NOMO-1 treated with dmso at 0.1 percent for 144 hours (cell line): ENCODE data around the gene SPHKAP.
"Not testable (repeated sequence)": the region's sequence is repeated elsewhere in the genome, so short reads cannot be mapped to it uniquely, and the experiment has no call there.

Experiments
- DNase-seq: peaks from one replicate; lab custom pipeline; 2025; ENCODE audit not compliant: unreplicated experiment; lab: John Stamatoyannopoulos, UW

SPHKAP gene

DNA sequence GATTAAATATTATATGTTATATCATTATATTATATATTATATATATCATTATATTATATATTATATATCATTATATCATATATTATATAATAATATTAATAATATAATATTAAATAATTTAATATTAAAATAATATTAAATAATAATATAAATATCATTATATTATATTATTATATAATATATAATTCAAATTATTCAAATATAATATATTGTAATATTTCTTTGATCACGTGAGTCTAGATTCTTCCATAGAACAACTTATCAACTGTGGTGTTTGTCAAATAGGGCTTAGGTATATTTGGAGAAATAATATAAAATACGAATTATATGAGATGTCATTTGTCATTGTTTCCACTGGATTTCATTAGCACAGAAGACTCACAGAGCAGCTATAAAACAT is 77.3 kb downstream of the SPHKAP start:
- no peak for DNase-seq

DNA sequence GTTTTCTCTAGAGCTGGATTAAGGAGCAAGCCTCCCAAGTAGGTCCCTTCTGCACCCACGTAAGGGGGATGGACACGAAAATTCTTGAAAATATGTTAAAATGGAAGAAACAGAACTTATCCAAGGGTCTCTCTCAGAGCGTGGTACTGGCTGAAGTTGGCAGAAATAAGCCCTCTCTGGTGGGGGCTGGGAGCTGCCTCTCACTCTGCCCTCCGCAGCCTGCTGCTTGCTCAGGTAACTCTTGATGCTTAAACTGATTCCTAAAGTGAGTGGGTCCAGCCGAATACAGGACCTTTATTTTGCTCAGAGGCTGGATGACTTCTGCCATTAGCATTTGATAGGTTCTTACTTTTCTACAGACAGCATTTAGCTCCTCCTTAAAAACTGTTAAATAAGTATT is 78.1 kb downstream of the SPHKAP start:
- no peak for DNase-seq

DNA sequence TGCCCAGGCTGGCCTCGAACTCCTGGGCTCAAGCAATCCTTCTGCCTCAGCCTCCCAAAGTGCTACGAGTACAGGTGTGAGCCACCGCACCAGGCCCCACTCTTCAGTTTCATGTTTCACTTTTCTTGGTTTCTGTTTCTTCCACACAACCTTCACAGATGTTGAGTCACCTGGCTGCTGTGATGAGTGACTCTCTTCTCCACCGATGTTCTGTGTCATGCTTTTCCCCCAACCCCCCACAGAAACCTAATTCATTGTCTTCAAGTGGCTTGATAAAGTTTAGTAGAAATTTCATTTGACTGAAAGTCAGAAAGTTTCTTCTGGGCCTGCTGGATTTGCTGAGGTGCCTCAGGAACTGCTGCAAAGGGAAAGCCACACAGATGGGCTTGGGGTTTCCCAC is 78.5 kb downstream of the SPHKAP start:
- no peak for DNase-seq

DNA sequence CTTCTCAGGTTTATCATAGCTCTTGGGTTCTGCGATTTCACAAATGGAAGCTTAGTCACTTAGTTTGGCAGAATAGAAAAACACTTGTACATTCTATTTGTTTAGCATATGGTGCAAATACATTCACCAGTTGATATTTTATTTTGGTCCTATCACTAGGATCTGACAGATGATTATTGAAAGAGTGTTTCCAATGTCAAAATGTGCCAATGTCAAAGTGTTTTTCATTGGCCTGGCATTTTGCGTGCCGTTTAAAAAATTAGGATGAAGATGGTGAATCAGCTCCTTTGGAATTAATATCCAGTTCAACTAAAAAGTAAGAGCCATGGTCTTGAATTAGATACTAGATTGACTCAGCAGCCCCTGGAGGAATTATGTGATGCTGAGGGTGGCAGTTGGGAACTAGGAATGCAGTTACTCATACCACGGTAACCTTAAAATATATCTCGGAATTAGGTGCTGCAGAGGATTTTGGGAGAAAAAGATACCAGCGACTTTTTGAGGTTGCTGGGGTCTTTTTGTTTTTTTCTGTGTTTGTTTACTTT is 87.0 kb downstream of the SPHKAP start:
- DNase-seq = no peak

DNA sequence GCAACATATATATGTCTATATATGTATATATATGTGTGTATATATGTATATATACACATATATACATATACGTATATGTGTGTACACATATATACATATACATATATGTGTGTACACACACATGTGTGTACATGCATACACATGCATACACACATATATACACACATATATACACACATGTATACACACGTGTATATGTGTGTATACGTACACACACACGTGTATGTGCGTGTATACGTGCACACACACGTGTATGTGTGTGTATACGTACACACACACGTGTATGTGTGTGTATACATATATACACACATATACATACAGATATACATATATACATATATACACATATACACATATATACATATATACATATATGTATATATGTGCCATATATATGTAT is 89.4 kb downstream of the SPHKAP start:
- no peak for DNase-seq

DNA sequence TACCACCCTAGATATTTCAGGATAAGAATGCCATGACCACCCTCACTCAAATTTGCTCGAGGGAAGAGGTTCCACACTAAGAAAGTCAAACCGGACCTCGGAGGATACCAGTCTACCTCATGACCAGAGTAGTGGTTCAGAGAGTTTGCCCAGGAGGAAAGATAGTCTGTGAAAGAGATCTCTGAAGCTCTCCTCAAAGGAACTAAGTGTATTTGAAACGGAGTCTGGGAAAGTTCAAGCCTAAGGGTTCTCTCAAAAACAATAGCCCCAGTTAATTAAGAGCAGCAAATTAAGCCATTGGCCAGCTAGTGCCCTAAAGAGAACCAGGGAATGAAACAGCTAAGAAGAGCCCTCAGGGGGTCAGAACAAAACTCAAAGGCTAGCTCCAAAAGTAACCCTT is 94.9 kb downstream of the SPHKAP start:
- no peak for DNase-seq

DNA sequence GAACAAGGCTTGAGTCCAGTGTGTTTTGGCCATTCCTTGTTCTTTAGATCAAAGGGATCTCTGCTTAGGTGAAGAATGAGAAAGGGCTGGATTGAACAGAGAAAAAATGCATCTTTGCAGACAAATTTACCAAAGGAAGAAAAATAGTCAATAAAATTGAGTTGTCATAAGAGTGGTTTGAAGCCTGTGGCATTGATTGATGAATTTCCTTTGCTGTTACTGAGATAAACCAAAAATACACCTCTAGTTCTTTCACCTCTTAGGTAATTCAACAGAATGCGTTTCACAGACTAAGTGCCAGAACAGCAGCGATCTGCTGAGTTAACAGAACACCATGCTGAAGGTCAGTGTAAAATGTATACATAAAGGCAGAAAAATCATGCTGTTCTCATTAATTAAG is 96.8 kb downstream of the SPHKAP start:
- no peak for DNase-seq

DNA sequence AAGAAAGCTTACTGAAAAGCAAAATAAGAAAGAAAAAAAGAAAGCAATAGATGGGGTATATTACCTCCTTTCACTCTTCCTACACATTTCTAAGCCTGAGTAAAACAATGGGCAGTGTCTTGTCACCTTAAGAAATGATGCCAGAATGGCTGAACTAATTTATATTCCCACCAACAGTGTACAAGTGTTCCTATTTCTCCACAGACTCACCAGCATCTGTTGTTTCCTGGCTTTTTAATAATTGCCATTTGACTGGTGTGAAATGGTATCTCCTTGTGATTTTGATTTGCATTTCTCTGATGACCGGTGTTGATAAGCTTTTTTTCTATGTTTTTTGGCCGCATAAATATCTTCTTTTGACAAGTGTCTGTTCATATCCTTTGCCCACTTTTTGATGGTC is 98.4 kb downstream of the SPHKAP start:
- DNase-seq = no peak

DNA sequence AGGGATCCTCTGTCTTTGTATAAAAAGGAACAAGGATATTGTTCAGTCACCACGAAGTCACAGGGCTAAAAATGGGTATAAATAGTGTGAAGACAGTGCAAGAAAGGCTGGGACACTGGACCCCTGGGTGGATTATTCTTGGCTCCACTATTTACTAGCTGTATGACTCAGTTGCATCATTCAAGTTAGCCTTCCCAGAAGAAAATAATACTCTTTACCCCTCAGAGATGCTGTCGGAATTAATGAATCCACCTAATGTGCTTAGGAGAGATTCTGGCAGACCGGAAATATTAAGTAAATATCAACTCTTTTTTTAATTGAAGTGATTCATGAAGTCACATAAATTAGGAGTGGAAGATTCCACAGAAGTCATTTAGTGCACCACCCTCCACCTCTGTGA is 98.9 kb downstream of the SPHKAP start:
- DNase-seq = no peak

DNA sequence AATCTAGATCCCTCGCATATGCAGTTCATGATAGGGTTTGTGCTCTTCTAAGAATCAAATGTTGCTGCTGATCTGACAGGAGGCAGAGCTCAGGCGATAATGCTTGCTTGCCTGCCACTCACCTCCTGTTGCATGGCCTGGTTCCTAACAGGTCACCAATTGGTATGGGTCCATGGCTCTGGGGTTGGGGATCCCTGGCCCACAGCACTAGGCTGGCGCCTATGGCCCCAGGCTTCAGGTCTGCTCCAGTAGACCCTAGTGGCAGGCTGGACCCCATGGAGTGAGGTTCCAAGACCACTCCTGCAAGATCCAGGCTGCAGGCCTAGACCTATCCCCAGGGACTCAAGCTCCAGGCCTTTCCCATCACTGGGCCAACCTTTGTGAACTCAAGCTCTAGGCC is 102.3 kb downstream of the SPHKAP start:
- no peak for DNase-seq

DNA sequence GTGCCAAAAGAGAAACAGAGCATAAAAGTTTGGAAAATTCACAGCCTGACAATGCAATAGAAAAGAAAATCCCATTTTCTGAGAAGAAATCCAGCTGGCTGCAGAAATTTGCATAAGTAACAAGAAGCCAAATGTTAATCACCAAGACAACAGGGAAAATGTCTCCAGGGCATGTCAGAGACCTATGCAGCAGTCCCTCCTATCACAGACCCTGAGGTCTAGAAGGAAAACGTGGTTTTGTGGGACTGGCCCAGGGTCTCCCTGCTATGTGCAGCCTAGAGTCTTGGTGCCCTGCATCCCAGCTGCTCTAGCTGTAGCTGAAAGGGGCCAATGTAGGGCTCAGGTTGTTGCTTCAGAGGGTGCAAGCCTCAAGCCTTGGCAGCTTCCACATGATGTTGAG is 104.8 kb downstream of the SPHKAP start:
- DNase-seq = not testable (repeated sequence)

DNA sequence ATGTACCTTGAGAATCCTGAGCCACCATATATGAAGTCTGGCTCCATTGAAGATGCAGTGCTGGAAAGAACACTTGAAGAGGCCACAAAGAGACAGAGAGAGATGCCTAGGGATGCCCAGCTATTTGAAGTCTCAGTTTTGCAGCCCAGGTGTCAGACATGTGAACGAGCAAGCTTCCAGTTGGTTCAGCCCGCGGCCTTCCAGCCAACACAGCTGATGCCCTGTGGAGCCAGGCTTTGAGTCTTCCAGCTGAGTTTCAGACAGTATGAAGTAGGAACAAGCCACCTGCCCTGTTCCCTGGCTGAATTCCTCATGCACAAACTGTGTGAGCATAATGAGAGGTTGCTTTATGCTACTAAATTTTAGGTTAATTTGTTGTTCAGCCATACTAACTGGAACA is 108.8 kb downstream of the SPHKAP start:
- DNase-seq = no peak

DNA sequence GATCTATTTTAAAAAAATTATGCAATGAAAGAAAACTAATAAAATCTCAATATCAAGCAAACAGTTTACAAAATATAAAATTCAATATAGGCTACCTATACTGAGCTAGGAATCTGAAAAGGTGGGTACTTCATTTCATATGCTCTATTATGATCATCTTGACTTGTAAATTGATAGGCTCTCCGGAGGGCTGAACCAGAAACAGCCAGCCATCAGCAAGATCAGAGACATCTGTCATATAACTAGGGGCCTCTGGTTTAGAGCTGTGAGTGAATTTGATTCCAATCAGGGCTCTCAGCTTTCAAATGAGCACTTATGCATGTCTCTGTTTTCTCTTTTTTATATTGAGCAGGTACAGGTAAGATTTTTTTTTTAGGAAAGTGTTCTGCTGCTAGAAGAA is 114.2 kb downstream of the SPHKAP start:
- DNase-seq = no peak

DNA sequence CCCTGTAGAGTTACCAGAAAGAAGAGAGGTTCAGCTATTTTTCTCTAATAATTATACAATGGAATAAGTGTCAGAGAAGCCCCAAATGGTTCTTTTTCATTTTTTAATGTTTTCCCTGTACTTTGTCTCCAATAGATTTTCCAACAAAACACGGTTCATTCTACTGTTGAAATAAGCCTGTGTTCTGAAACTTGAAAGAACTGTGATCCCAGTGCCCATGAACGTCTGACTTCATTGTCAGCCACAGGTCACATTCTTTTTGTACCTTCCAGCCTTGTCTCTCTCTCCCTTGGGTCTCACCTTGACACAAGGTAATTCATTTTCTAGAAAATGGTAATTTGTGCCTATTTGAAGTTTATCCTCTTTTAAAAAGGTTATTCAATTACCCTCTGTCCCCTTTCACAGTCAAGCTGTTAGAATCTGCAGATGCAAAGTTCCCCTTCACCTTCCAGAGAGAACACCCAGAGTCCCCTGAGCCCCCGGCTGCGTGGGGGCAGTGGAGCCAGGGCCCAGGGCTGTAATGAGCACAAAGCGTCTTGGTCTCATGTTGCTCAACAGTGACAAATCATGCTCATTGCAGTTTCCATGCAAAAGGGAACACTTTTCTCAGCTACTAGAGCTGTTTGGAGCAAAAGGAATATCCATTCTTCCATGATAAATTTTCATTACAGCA is 115.2 kb downstream of the SPHKAP start:
- no peak for DNase-seq

DNA sequence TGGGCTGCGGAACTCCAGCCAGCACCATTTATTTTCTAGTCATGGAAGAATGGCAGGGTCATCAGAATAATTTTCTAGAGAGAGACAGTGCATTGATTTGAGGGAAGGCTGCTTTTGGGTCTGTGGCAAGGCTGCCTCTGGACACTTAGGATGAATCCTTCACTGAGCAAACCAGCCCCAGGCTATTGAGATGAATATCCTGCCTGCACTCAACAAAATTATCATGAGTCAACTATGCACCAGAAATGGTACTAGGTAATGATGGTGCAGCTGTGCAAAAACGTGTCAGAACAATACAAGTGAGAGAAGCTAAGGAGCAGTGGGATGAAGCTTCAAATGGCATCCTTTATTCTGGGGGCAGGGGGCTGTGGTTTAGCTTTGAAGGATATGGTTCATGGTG is 115.8 kb downstream of the SPHKAP start:
- DNase-seq = no peak

DNA sequence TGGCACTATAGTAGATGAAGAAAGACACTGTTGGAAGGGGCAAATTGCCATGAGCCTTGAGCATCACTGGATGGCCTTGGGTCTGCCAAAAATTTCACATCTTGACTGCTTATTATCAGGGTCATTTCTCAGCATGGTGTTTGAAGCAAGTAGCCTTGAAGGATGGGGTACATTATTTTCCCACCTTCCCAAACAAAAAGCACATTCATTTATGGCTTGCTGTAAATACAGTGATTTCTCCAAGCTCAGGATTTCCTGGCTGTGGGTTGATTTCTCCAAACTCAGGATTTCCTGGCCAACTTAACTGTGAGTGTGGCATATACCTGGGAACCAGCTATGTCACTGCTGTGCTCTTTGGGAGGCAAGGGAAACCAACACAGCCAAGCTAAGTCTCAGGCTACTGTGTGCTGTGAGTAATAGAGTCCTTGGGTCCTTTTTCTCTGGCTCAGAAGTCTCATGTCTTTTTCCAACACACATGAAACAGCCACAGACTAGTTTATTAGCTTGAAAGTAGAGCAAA is 116.6 kb downstream of the SPHKAP start:
- no peak for DNase-seq

DNA sequence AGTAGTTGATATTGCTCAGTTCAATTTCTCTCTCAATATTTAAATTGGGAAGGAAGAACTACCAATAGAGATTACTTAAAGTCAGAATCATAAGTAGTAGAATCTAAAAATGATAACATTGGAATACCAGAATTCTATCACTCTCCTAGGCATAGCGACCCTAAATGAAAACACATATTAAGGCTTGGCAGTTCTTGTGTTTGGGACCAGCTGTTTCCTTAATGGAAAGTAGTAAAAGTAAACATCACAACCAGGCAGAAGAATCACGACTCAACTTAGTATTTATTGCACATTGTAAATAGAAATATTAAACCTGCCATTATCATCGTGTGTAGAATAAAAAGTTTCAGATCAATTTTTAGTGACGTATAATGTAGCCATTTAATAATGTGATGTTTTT is 117.5 kb downstream of the SPHKAP start:
- DNase-seq = no peak

DNA sequence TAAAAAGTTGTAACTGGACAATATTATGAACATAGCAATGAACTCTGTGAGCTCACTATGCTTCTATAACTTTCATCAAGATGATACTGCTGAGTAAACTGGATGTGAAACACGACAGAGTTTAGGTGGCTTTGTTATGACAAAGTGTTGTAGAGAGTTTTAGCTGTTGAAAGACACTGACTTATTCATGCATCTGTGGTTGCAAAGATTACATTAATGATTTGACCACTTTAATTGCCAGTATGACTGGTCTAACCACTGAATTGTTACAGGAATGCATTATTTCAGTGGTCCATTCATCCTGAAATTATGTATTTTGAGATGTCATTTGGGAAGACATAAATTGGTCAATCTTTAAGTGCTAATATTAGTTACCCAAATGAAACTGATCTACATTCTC is 117.9 kb downstream of the SPHKAP start:
- DNase-seq = no peak

DNA sequence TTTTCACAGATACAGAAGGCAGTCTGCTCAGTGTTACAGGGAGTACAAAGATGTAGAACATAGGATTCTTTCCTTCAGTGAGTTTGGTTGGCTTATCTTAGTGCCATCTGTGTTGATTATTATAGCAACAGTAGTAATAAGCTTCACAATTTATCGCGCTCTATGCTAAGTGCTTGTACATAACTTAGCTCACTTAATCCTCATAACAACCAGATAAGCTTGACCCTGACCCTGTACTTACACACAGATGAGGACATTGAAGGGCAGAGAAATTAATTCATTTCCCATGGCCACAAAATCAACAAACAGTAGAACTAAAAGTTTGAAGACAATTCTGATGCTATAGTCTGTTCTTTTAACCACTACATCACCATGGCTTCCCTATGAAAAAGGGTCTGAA is 121.8 kb downstream of the SPHKAP start:
- no peak for DNase-seq

DNA sequence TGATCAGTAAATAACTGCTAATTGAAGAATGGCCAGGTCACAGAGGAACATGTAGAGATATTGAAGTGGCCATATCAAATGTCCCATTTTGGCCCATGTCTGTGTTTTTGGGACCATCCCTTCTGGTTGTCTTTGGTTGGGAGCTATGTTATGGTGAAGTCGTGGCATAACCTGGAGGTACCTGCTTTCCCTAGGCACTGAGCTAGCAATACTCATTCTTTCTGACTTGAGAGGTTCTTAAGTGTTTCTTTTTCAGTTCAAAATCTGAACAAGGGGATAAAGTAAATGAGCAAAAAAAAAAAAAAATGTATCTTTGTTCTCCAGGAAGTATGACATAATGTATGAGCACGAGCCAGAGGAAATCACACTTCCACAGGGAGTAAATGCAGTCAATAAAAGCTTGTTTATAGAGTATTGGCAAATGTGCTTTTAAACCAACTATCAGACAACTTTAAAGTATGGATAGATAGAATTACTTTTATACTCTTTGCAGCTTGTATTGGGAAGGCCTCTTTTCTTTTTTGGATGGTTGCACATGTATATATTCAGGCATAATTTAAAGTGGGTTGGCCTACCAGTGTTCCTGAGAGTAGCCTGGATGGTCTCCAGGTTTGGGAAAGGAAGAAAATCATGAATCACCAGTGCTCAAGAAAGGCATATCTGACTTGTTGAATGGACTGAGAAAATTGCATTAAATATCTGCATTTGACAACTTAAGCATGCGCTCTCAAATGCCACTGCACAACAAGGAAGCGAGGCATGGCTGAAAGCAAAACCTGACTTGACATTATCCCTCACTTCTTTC is 125.0 kb downstream of the SPHKAP start:
- no peak for DNase-seq

DNA sequence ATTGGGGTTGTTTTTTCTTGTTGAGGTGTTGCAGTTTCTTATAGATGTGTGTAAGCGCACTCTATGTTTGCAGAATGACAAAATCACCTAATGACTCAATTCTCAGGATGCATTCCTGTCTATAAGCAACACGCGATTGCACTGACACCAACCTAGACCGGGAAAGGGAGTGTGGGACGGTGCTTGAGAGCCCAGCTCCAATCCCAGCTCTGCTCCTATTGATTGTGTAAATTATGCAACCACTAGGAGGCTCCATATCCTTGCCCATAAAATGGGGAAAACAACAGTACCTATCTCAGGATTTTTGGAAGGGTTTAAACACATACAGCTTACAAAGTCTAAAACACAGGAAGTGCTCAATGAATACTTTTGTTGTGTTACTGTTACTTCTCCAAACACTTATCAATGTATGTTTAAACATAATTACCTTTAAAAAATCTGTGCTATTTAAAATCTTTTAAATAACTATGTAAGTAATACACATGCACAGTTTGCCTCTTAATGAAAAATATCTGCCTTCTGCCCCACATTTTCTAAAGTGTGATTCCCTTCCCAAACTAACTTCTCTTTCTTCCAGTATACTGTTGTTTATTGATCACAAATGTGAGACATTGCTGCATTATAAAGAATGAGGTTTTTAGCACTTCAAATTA is 132.5 kb downstream of the SPHKAP start:
- no peak for DNase-seq

DNA sequence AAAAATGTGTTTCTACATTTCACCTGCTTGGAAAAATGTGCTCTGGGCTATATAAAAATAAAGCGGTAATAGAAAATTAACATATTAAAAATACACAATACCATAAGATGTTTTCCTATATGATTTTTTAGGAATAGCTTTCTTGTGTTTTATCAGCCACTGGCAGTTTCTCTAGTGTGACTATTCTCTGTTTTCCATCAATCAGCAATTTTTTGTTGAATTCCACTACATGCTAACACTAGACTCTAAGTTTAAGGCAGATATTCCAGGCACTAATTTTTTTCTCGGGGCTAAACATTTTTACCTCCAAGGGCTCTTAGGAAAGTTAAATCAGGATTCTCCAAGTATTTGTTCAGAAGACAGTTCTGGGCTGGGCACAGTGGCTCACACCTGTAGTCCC is 140.5 kb downstream of the SPHKAP start:
- no peak for DNase-seq
